ENCODE data around the gene IQGAP3. TPM values are rescaled to one million over a fixed set of nuclear protein-coding genes. Genes with fewer than 3 reads are reported as not detected.

Gene IQGAP3
- polyA plus RNA-seq, 4 donors = 11.6 to 15.7 (median 13.6) TPM

Other genes starting within 250 kb of the IQGAP3 start
- gene CCT3, start 234.3 kb downstream of the IQGAP3 start, polyA plus RNA-seq (ENCODE audit: insufficient read length in 4 of 4) = 100 to 1,000 TPM; 211 to 364 (median 337) TPM
- 1 to 10 TPM in 2 of 4 donors, under 1 TPM in 2; 0.23 to 2.2 (median 0.67) TPM for gene TSACC, start 234.0 kb downstream of the IQGAP3 start, polyA plus RNA-seq (ENCODE audit: insufficient read length in 4 of 4)
- 10 to 100 TPM in 3 of 4 donors, under 1 TPM in 1; 0.26 to 26.3 (median 10.4) TPM for gene RHBG, start 203.4 kb downstream of the IQGAP3 start, polyA plus RNA-seq (ENCODE audit: insufficient read length in 4 of 4)
- gene MEF2D, start 71.8 kb downstream of the IQGAP3 start, polyA plus RNA-seq (ENCODE audit: insufficient read length in 4 of 4) = 10 to 100 TPM; 21.1 to 30.2 (median 24.2) TPM
- gene TTC24, start 7.2 kb upstream of the IQGAP3 start, polyA plus RNA-seq (ENCODE audit: insufficient read length in 4 of 4) = 1 to 10 TPM in 2 of 4 donors, under 1 TPM in 2; 0.79 to 2.0 (median 1.1) TPM
- gene NAXE, start 19.2 kb upstream of the IQGAP3 start, polyA plus RNA-seq (ENCODE audit: insufficient read length in 4 of 4) = 10 to 100 TPM; 53.7 to 75.2 (median 74.5) TPM
- gene GPATCH4, start 28.9 kb upstream of the IQGAP3 start, polyA plus RNA-seq (ENCODE audit: insufficient read length in 4 of 4) = 10 to 100 TPM; 20.5 to 35.1 (median 32.8) TPM
- gene HAPLN2, start 46.9 kb upstream of the IQGAP3 start, polyA plus RNA-seq (ENCODE audit: insufficient read length in 4 of 4) = under 1 TPM; 0.16 to 0.63 (median 0.28) TPM
- under 1 TPM; 0.21 to 0.82 (median 0.36) TPM for gene BCAN, start 69.6 kb upstream of the IQGAP3 start, polyA plus RNA-seq (ENCODE audit: insufficient read length in 4 of 4)
- 100 to 1,000 TPM in 3 of 4 donors, 10 to 100 TPM in 1; 55.8 to 159 (median 147) TPM for gene NES, start 104.8 kb upstream of the IQGAP3 start, polyA plus RNA-seq (ENCODE audit: insufficient read length in 4 of 4)
- gene CRABP2, start 133.0 kb upstream of the IQGAP3 start, polyA plus RNA-seq (ENCODE audit: insufficient read length in 4 of 4) = 100 to 1,000 TPM in 2 of 4 donors, 10 to 100 TPM in 2; 96.4 to 313 (median 105) TPM
- 10 to 100 TPM; 29.3 to 49.2 (median 31.7) TPM for gene METTL25B, start 155.9 kb upstream of the IQGAP3 start, polyA plus RNA-seq (ENCODE audit: insufficient read length in 4 of 4)
- gene ISG20L2, start 156.2 kb upstream of the IQGAP3 start, polyA plus RNA-seq (ENCODE audit: insufficient read length in 4 of 4) = 10 to 100 TPM; 39.0 to 46.1 (median 43.7) TPM
- gene MRPL24, start 168.5 kb upstream of the IQGAP3 start, polyA plus RNA-seq (ENCODE audit: insufficient read length in 4 of 4) = 10 to 100 TPM; 45.8 to 72.7 (median 66.1) TPM
- gene HDGF, start 179.1 kb upstream of the IQGAP3 start, polyA plus RNA-seq (ENCODE audit: insufficient read length in 4 of 4) = 100 to 1,000 TPM; 174 to 284 (median 268) TPM
- gene PRCC, start 195.0 kb upstream of the IQGAP3 start, polyA plus RNA-seq (ENCODE audit: insufficient read length in 4 of 4) = 100 to 1,000 TPM in 3 of 4 donors, 10 to 100 TPM in 1; 94.8 to 133 (median 117) TPM
- gene SH2D2A, start 244.3 kb upstream of the IQGAP3 start, polyA plus RNA-seq (ENCODE audit: insufficient read length in 4 of 4) = 1 to 10 TPM in 2 of 4 donors, under 1 TPM in 2; 0.60 to 2.3 (median 0.95) TPM